Activated CD4-positive, alpha-beta T cell treated with anti-CD3 and anti-CD28 coated beads, Interleukin-2, amount 50 U/mL, for 24 hours (primary cell): ENCODE results near the gene DIP2A.
A peak's percentile ranks its signal among the peaks of the same experiment; 100 is the strongest.
"Not testable (repeated sequence)": the region's sequence is repeated elsewhere in the genome, so short reads cannot be mapped to it uniquely, and the experiment has no call there.

Source experiments
- DNase-seq, 2 donors: peaks; one replicate each; pipeline ENCODE4 v3.0.0-alpha.2; 2020; ENCODE audit warnings: low read depth in 1 of 2, low spot score in 1 of 2

The DIP2A gene

DNA sequence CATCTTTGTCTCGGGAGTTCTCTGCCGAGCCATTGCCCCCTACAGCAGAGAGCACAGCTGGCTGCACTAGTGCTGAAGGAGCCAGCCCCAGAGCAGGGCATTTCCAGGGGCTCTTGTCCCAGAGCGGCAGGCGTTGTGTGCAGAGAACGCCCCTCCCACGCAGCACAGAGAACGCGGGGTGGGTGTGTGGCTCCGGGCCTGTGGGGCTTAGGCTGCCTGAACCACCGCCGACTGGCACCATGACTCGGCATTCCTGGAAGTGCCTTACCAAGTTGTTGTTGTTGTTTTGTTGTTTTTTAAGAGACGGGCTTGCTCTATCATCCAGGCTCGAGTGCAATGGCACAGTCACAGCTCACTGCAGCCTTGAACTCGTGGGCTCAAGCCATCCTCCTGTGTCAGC is 15.8 kb upstream of the DIP2A start:
- no peak for DNase-seq

DNA sequence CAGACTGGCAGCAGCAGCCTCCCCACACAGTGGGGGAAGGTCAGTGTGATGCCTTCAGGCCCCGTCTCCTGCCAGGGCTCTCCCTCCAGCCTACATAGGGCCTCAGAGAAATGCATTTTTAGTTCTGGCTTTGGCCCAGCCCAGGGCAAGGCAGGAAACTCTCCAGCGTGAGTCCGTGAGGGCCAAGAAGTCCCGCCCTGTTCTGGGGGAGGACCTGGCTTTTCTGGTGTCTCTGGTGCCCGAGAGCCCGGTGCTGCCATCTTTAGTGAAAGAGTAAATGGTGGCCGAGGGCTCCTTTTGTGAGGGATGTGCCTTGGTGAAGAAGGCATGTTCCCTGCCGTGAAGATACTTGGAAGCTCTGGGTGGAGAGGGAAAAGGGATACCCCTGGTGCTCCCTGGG is 14.8 kb upstream of the DIP2A start:
- no peak for DNase-seq

DNA sequence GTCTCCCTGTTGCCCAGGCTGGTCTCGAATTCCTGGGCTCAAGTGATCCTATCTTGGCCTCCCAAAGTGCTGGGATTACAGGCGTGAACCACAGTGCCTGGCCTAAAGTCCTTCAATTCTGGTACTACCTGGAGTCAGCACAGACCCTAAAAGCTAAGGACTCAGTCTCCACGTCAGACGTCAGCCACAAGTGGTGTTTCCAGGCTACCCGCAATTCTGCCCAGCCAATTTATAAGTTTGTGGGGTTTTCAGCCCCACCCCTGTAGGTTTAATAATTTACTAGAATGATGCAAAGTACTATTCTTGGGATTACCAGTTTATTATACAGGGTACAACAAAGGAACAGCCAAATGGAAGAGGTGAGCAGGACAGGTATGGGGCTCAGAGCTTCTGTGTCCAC is 10.6 kb upstream of the DIP2A start:
- no peak for DNase-seq

DNA sequence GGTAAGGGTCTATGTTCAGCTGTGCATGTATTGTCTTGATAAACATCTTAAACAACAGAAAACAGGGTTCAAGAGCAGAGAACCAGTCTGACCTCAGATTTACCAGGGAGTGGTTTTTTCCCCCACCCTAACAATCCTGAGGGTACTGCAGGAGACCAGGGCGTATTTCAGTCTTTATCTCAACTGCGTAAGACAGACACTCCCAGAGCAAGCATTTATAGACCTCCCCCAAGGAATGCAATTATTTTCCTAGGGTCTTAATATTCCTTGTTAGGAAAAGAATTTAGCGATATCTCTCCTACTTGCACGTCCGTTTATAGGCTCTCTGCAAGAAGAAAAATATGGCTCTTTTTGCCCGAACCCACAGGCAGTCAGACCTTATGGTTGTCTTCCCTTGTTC is 9.8 kb upstream of the DIP2A start:
- not testable (repeated sequence) for DNase-seq

DNA sequence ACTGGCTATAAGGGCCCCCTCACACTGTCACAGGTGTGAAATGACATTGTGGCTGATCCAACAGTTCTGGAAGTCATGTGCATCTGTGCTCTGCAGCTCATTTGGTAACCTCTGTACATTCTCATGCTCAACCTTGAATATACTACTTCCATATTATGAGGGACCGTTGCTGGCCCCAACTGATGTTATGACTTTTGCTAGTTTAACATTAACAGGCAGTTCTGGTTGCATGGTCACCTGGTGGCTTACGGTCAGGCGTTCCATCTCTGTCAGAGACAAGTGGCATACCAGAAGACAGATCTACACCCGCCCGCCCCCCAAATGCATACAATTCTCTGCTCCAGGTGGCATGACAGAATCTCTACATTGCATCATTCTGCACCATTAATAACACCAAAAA is 6.0 kb upstream of the DIP2A start:
- DNase-seq = no peak

DNA sequence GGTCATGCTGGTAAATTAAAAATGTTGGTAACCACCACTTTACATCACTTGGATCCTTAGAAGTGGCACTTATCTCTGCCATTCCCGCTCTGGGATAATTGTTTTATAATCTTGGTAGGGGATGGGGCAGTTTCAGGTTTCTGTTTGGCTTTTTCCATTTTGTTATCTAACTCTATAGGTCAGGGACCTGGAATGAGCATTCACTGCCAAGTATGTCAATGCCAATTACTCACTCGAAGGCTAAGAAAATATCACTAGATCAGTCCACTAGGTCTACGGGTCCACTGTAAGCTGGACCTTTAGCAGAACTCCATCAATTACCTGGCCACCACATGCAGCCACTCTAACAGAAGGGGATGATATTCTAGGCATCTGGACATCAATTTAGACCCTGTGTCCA is 4.5 kb upstream of the DIP2A start:
- DNase-seq = no peak

DNA sequence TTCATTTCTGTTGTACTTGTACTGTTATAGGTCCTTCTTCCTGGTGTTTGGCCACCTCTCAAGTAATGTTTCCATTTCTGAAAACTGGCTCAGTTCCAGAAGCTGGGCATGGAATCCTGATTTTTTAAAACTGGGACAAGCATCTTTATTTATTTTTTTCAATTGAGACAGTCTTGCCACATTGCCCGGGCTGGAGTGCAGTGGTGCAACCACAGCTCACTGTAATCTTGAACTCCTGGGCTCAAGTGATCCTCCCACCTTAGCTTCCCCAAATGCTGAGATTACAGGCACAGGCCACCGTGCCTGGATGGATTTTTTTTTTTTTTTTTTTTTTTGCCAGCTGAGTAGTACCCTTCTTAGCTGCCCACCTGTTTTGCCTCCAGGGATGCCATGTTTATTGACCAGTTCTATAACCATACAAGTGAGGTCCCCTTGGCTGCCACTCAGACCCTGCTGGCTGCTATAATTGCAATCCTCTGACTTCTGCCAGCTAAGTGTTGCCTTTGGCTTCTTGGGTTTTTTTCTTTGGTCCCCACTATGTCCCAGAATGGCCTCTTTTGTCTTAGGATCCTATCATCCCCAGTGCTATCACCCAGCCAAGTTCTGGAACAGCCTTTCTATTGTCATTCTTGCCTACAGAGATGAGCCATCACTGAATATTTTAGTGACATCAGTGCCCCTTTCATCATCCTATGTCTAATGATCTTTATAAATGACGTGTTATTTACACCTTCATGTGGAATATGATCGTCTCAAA is 3.9 kb upstream of the DIP2A start:
- no peak for DNase-seq

DNA sequence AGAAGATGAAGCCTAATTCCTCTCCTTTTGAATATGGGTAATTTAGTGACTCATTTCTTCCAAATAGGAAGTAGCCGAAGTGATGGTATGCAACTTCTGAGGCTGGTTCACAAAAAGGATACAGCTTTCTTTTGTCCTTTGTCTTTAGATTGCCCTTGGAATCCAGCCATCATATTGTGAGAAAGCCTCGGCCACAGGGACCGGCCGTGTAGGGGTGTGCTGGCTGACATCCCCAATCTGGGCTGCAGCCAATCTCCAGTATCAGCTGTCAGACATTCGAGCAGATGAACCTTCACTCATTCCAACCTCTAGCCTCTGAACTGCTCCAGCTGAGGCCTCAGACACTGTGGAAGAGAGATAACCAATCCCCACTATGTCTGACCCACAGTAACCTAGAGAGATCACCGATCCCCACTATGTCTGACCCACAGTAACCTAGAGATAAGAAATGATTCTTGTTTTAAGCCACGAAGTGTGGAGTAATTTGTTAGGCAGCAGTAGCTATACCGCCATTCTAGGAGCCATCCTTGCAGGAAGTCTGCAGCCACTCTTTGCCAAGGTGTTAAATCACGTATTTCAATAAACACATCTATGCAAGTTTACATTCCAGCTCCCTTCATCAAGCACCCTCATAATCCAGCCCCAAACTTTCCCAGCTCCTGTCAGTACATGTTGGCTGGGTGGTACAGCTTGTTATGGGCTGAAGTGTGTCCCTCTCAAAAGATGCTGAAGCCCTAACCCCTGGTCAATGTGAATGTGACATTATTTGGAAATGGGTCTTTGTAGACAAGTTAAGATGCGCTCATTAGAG is 2.9 kb upstream of the DIP2A start:
- no peak for DNase-seq

DNA sequence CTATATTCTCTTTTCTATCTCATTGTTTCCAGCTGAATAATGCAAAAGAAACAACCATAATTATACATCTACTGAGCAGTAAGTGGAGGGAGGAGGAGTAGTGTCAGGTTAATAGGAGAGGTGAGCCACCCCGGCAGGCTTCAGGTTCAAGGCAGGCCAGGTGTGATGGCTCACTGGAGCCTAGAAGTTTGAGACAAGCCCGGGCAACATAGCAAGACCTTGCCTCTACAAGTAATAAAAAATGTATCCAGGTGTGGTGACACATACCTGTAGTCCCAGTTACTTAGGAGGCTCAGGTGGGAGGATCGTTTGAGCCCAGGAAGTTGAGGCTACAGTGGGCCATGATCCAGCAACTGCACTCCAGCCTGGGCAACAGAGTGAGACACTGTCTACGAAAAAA is 1.9 kb upstream of the DIP2A start:
- no peak for DNase-seq

DNA sequence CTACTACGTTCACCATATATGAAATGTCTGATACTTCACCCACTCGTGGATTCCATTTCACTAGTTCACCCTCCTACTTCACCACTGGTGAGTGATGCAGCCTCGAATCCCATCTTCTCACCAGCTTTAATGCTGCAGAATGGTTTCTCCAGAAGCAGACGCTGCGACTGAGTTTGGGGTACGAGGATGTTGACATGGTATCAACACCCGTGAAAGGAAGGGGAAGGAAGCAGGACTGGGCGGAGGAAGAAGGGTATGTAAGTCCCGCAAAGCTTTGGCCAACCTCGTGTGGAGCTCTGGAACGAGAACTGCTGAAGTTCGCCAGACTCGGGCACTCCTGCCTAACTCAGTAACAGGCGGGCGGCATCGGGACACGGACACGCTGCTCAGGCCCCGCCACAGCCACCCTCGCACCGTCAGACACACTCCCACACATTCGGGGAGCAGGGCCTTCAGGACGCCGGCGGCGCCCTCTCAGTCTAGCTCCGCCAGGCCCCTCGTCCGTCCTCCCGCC is 833 bp upstream of the DIP2A start:
- DNase-seq = peak in 1 of 2 donors; percentile 18

DNA sequence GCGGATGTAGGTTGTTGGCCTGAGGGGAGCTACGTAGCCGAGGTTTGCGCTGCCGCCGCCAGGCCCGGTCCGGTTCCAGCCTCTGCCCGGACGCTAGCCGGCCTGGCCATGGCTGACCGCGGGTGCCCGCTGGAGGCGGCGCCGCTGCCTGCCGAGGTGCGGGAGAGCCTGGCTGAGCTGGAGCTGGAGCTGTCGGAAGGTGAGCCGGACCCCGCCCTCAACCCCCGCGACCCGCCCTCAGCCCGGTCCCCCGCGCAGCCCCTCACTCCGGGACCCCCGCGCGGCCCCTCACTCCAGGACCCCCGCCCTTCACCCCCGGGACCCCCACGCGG is 299 bp downstream of the DIP2A start:
- no peak for DNase-seq

DNA sequence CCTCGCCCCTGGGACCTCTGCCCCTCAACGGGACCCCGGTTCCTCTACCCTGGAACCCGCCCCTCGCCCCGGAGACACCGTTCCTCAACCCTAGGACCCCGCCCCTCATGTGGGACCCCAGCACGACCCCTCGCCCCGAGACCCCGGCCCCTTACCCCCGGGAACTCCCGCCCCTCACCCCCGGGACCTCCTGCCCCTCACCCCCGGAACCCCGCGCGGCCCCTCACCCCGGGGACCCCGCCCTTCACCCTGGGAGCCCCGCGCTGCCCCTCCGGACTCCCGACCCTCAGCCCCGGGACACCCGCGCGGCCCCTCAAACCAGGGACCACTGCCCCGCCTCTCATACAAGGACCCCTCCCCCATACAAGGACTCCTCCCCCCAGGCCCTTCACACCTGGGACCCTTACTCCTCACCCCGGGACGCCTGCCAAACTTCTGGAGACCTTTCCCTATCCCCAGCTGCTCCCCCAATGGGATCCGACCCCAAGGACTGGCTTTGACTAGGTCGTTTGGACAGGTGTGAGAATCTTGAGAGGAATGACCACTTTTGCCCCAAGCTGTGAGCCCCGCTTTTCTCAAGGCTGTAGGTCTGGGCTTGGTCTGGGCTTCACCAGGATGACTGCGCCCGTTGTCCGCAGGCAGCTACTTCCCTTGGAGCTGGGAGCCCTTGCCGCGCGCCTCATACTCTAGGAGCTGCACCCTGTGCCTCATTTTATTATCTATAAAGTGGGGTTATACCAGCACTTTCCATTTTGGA is 843 bp downstream of the DIP2A start:
- no peak for DNase-seq

DNA sequence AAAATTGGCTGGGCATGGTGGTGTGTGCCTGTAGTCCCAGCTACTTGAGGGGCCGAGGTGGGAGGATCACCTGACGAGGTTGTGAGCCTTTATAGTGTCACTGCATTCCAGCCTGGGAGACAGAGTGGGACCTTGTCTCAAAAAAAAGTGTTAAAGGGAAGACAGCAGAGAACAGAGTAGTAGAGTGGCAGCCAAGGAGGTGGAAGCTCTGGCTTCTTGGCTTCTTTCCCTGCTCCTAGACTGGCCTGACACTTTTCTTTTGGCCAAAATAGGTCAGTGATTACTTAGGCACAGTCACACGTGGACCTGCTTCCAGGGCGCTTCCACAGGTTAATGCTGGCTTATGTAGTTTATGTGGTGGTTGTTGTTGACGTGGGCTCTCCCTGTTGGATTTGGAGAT is 3.2 kb downstream of the DIP2A start:
- DNase-seq = no peak

DNA sequence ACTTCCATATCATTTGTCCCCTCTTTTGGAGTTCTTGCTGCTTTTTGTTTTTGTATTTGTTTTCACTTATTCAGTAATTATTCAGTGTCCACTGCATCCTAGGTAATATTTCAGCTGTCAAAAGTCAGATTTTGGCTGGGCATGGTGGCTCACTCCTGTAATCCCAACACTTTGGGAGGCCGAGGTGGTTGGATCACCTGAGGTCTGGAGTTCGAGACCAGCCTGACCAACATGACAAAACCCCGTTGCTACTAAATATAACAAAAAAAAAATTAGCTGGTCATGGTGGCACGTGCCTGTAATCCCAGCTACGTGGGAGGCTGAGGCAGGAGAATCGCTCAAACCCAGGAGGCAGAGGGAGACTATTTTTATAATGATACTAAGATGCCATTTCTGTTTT is 6.5 kb downstream of the DIP2A start:
- not testable (repeated sequence) for DNase-seq

DNA sequence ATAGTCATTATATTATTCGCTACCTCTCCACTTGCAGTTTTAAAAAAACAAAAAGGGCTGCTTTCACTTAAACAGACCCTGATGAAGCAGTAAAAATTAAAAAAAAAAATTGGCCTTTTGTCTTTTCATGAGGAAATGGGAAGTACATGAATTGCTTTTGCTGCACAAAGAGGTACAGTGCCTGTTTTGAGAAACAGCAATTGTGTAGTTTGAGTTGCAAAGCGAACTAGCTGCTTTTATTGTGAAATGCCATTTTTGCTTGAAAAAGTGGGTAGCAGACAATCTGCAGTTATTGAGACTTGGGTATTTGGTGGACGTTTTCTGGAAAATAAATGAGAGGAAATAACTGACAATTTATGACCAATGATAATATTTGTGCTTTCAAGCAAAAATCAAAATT is 7.0 kb downstream of the DIP2A start:
- DNase-seq = no peak

DNA sequence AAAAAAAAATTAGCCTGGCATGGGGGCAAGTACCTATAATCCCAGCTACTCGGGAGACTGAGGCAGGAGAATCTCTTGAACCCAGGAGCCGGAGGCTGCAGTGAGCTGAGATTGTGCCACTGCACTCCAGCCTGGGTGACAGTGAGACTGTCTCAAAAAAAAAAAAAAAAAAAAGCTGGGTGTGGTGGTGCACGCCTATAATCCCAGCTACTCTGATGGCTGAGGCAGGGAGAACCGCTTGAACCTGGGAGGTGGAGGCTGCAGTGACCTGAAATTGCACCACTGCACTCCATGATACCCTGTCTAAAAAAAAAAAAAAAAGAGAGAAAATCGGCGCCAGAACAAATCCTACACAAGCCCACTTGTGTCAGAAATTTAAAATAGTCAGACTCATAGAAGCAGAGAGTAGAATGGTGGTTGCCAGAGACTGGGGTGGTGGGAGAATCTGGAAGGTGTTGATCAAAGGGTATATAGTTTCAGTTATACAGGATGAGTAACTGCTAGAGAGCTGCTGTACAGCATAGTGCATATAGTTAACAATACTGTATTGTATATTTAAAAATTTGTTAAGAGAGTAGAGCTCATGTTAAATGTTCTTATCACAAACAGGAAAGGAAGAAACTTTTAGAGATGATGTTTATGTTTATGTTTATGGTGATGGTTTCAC is 9.6 kb downstream of the DIP2A start:
- no peak for DNase-seq

DNA sequence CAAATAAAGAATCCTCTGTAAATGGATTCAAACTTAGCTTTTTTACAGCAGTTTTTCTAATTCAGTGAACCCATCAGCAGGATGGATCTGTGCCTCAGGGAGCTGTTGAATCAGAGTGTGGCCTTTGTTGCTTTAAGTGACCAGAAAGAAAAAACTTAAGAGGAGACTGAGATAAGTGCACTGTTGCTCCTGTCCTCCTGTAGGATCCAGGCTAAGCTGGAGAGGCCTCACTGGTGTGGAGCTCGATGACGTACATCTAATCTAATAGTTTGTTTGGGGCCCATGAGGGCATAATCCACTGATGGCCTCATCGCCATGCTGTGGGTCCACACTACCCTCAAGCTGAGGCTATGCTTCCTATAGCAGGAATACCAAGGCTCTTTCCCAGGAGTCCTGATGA is 10.6 kb downstream of the DIP2A start:
- DNase-seq = no peak

DNA sequence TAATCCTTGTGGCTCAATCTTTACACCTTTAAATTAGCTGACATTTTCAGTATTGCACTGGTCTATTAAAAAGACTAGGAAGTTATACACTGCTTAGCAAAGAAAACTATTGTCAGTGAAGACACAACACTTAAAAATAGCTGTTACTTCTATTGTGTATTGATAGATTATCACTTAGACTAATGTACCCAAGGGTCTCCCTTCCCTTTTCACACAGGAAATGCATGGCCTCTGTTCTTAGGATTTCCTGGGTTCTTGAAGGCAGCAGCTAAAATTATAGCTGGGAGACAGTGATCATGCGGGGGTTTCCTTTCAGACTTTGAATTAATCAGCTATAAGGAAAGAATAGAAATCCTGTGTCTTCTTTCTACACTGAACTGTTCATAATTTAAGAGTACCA is 12.8 kb downstream of the DIP2A start:
- no peak for DNase-seq

DNA sequence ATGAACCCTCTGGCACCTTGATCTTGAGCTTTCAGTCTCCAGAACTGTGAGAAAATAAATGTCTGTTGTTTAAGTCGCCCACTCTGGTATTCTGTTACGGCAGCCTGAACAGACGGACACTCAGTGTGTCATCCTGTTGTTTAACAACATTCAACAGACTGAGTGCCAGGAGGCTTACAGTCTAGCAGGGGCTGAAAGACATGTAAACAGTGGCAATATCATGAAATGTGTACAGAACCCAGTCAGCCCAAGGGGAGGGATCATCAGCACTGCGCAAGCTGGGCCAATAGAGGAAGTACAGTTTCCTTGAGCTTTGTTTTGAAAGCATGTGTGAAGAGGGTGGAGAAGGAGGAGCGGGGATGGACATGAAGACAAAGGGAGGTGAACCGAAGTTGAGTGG is 13.6 kb downstream of the DIP2A start:
- no peak for DNase-seq

DNA sequence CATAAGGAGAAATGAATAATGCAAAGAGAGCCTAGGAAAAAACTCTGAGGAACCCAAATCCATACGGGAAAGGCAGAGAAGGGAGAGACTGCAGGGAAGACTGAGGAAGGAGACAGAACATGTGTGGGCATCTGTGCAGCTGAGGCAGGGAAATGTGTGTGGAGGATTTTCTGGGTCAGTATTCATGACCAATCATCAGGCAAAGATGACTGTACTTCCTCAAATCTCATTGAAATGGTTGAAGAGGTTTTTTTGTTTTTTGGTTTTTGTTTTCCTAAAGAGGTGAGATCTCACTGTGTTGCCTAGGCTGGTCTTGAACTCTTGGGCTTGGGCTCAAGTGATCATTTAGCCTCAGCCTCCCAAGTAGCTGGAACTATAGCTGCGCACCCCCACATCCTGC is 15.7 kb downstream of the DIP2A start:
- no peak for DNase-seq

DNA sequence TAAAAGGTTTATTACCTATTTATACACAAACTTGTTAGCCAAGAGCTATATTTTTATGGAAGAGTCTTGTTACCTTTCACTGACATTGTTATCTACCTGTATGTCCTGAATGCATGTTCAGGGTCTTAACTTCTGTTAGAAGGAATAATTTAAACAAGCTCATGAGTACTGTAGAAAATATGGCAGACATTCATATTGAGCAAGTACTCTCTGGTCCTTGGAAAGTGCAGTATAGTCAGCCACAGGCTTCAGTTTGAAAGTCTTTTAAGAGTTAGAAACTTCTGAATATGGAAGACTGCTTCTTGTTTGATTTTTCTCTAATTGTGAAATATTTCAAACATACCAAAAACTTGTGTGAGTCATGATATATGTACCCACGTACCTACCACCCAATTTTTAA is 16.6 kb downstream of the DIP2A start:
- no peak for DNase-seq
